HFF-Myc (cell line): Measurements from ENCODE around the gene DYNLT3.
A peak's percentile ranks its signal among the peaks of the same experiment; 100 is the strongest.

ENCODE experiments used
- DNase-seq: peaks from one replicate; pipeline ENCODE4 v3.0.0-alpha.2; 2011; ENCODE audit warnings: low read depth; ENCODE audit errors: extremely low read depth
- H3K4me3 ChIP-seq: replicated peaks from 2 replicates; pipeline ENCODE4 v1.5.1; 2011; ENCODE audit warnings: low read depth, mild to moderate bottlenecking, control low read depth, low read length
- CTCF ChIP-seq: IDR thresholded peaks from 2 replicates; pipeline ENCODE4 v1.5.1; 2012; ENCODE audit warnings: mild to moderate bottlenecking, low read depth, low read length, control low read depth; ENCODE audit errors: missing control alignments

Gene DYNLT3, protein sequence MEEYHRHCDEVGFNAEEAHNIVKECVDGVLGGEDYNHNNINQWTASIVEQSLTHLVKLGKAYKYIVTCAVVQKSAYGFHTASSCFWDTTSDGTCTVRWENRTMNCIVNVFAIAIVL

DNA sequence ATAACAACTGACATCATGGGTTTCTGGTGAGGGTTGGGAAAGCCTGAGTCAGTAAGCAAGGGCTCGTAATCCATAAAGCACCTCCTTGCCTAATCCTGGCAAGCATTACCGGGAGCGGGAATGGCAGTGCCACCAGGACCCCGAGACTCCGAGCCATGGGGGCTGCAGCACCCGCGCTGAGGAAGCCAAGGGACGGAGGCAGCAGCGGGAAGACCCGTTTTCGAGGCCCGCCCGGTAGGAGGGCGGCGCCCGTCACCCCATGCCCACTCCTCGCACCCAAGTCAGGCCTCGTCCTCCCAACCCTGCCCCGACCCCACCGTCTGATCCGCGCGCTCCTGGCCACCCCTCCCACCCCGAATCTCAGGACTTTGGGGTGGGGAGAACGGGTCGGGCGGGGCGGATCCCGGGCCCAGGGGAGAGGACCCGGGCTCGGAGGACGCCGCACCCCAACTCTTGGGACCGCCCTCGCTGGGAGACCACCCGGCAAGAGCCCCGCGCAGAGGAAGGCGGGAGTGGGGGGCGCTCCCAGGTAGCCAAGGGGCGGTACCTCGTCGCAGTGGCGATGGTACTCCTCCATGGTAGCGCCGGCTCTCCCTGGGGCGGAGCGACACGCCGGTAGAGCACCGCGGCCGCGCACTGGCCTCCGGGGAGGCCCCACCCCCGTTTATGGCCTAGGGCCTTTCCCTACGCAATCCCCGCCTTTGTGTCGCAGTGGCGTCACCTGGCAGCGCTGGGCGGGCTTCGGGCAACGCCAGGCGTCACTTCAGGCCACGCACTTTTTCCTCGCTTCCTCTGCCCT, at the start of gene DYNLT3:
Gene DYNLT3 (minus strand): TSS at position 638 of the 799 bp plus-strand sequence. CDS start 61 bp downstream, at position 577.
- TF ChIP-seq CTCF = no peak
- H3K4me3 ChIP-seq = peak within 1 kb of the TSS; percentile 55
- peak; percentile 30 for DNase-seq

DNA sequence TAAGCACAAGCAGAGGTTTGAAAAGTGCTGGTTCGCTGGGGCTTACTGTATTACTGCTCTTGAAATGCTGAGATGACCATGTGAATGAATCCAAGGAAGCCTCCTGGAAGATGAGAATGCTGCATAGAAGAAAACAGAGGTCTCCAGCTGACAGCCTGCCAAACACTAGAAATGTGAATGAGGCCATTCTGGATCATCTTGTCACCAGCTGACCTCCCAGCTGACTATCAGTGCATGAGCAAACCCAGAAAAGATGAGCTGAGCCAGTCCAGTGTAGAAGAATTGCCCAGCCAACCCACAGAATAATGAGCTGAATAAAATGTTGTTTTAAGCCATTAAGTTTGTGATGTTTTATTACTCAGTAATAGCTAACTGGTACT, 49.1 kb upstream of the DYNLT3 start:
- no peak for DNase-seq
- no peak for TF ChIP-seq CTCF
- no peak overlapping the region for H3K4me3 ChIP-seq

- TF ChIP-seq CTCF = no peak
- DNase-seq = no peak
- no peak overlapping the region for H3K4me3 ChIP-seq
Observed at GRCh38 chrX:37895795-37896510, 48.6 kb upstream of the DYNLT3 start.

DNA sequence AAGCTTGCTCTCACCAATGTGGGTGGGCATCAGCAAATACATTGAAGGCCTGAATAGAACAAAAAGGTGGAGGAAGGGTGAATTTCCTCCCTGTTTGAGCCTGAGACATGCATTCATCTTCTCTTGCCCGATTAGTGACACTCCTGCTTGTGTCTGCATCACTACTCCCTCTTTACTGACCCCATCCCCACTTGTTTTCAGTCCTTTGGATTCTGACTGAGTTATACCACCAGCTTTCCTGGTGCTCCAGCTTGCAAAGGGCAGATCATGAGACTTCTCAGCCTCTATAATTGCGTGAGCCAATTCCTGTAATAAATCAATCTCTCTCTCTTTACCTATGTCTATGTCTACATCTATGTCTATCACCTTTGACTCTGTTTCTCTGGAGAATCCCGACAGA, 47.4 kb upstream of the DYNLT3 start:
- DNase-seq = no peak
- no peak overlapping the region for H3K4me3 ChIP-seq
- no peak for TF ChIP-seq CTCF

DNA sequence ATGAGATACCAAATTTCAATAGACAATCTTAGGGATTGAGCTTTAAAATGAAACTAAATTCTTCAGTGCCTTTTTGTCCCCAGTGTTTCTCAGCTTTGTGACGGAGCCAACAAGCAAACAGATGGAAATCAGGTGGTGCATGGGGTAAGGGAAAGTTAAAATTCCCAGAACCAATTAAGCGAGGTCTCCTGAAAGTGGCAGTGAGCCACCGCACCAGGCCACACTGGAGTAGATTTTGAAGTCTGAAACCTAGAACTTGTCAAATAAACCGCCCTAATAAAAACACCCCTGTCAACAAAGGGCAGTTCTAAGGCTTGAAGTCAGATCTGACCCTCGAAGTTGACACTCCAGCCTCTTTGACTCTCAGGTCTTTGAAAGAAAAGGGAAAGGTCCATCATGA, 40.6 kb upstream of the DYNLT3 start:
- no peak for TF ChIP-seq CTCF
- DNase-seq = no peak

DNA sequence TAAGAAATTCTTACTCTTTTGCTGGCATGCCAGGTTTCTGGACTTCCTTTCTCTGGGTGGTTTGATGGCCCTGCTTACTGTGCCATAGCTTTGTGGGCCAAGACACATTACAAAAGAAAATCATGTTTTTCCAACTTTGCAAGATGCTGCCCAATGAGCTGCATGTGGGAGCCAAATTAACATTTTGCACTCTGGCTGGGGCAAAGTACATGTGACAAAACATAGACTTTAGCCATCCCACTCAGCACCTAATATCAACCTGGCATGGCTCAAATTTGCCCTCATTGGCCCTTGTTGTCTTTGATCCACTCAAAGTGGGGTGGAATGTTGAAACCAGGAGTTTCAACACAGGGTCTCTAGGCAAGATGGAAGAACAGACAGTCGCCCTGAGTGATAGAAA, 40.0 kb upstream of the DYNLT3 start:
- DNase-seq = no peak
- no peak overlapping the region for H3K4me3 ChIP-seq
- no peak for TF ChIP-seq CTCF

More for the DNA sequence above, 40.6 kb upstream of the DYNLT3 start:
- H3K4me3 ChIP-seq = no peak overlapping the region
